ENCODE measurements around the gene CUL4A. TPM values are rescaled to one million over a fixed set of nuclear protein-coding genes. Genes with fewer than 3 reads are reported as not detected.

CUL4A gene
- total RNA-seq, 4 donors from 2014 or later, result 87.6 to 150 (median 110) TPM

DNA sequence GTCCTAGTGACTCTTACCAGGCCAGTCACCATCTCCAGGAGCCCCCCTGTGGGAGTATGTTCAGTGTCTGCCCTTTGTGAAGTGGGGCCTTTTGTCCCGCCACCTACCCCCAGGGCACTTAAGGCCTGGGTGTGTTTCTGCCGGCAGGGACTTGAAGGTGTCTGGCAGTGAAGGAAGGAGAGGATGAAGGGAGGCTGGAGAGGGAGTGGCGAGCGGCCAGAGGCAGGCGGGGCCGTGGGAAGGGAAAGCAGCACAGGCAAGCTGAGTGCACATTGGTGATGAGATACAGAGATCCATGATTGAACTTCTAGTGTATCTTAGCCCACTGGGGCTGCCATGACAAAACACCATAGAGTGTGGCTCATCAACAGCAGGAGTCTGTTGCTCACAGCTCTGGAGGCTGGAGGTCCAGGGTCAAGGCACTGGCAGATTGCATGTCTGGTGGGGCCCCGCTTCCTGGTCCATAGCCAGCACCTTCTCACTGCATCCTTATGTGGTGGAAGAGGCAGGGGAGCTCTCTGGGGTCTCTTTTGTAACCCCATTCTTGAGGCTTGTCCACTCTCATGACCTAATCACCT is 17.5 kb downstream of the CUL4A start:
- peaks cover 0 to 28% (median 14%) of the 10 kb centered on the region in 4 donors for H3K36me3 ChIP-seq
- in situ Hi-C loops (cut with MboI; ENCODE audit: low pct_ligation_motif_present in 1 of 4, low pct_unique_long_range_greater_than_20kb in 1 of 4, low sequenced_read_pairs in 3 of 4) (no loop called here), intact Hi-C loops (cut with DNase I; ENCODE audit: low total_unique reads) (no loop called here)
- H3K27me3 ChIP-seq, result no peaks in the 10 kb centered on the region
- DNase-seq, result no peak
- no peaks in the 10 kb centered on the region for H3K9me3 ChIP-seq
- TF ChIP-seq POLR2AphosphoS5 (IDR thresholded peaks at IDR 0.05) (no peak), POLR2A (IDR thresholded peaks at IDR 0.05) (no peak), EP300 (IDR thresholded peaks at IDR 0.05; ENCODE audit: low read depth) (no peak)
- TF ChIP-seq, protein P1, sequence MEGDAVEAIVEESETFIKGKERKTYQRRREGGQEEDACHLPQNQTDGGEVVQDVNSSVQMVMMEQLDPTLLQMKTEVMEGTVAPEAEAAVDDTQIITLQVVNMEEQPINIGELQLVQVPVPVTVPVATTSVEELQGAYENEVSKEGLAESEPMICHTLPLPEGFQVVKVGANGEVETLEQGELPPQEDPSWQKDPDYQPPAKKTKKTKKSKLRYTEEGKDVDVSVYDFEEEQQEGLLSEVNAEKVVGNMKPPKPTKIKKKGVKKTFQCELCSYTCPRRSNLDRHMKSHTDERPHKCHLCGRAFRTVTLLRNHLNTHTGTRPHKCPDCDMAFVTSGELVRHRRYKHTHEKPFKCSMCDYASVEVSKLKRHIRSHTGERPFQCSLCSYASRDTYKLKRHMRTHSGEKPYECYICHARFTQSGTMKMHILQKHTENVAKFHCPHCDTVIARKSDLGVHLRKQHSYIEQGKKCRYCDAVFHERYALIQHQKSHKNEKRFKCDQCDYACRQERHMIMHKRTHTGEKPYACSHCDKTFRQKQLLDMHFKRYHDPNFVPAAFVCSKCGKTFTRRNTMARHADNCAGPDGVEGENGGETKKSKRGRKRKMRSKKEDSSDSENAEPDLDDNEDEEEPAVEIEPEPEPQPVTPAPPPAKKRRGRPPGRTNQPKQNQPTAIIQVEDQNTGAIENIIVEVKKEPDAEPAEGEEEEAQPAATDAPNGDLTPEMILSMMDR (IDR thresholded peaks at IDR 0.05), result no peak
- WGBS, 2 donors (ENCODE audit: low coverage in 1 of 2), result 91 to 100% methylated on average over 3 to 7 of the region's 7 CpGs
- H3K27ac ChIP-seq, result no peak overlapping the region
- H3K4me1 ChIP-seq, result no peaks in the 10 kb centered on the region
- H3K4me3 ChIP-seq, result no peak overlapping the region

DNA sequence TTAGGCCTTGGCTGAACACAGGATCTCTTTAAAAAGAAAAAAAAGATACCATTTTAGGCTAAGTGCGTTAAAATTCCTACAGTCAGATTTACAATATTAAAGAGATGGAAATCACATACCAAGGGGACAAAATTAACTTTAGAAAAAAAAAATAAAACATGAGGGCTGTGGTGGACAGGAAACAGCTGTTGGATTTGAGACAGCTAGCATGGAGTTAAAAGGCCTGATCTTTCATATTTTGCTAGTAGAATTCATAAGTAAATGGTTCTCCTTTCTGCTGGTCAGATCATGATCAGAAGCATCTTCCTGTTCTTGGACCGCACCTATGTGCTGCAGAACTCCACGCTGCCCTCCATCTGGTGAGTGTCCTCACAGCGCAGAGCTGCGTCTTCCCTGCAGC is 19.7 kb downstream of the CUL4A start:
- WGBS, 2 donors (ENCODE audit: low coverage in 1 of 2), result 90 to 100% methylated on average over 1 to 5 of the region's 5 CpGs
- in situ Hi-C loops (cut with MboI; ENCODE audit: low pct_ligation_motif_present in 1 of 4, low pct_unique_long_range_greater_than_20kb in 1 of 4, low sequenced_read_pairs in 3 of 4) (no loop called here), intact Hi-C loops (cut with DNase I; ENCODE audit: low total_unique reads) (no loop called here)
- Histone ChIP-seq H3K9me3 (no peaks in the 10 kb centered on the region), H3K27me3 (no peaks in the 10 kb centered on the region), H3K27ac (no peak overlapping the region), H3K4me3 (no peak overlapping the region), H3K4me1 (no peaks in the 10 kb centered on the region), H3K36me3 (peaks cover 0 to 39% (median 14%) of the 10 kb centered on the region in 4 donors)
- no peak for TF ChIP-seq POLR2AphosphoS5 (IDR thresholded peaks at IDR 0.05)
- TF ChIP-seq, protein P1 (IDR thresholded peaks at IDR 0.05), result no peak
- TF ChIP-seq EP300 (IDR thresholded peaks at IDR 0.05; ENCODE audit: low read depth), result no peak
- no peak for TF ChIP-seq POLR2A (IDR thresholded peaks at IDR 0.05)
- no peak for DNase-seq

DNA sequence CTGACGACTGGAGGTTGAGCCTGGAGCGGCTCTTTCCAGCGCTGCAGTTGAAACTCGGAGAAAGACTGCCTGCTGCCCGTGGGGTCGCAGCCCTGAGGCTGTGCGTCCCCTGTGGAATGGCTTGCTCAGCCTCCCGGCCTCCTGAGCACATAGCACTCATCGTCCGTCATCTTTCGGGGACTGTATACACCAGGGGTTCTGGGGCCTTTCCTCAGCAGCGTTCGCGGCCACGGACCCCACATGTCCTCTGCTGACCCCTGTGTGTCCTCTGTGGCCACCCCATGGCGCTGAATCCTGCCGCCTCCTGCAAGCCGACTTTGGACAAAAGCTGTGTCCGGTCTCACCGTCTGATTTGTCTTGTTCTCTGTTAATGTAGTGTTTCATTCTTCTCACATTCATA is 20.4 kb downstream of the CUL4A start:
- no peaks in the 10 kb centered on the region for H3K4me1 ChIP-seq
- no peak for DNase-seq
- H3K4me3 ChIP-seq, result no peak overlapping the region
- TF ChIP-seq POLR2AphosphoS5 (IDR thresholded peaks at IDR 0.05) (no peak), POLR2A (IDR thresholded peaks at IDR 0.05) (no peak), EP300 (IDR thresholded peaks at IDR 0.05; ENCODE audit: low read depth) (no peak)
- TF ChIP-seq, protein P1 (IDR thresholded peaks at IDR 0.05), result no peak
- H3K27me3 ChIP-seq, result no peaks in the 10 kb centered on the region
- H3K27ac ChIP-seq, result no peak overlapping the region
- intact Hi-C loops (cut with DNase I; ENCODE audit: low total_unique reads), result no loop called here
- peaks cover 0 to 42% (median 14%) of the 10 kb centered on the region in 4 donors for H3K36me3 ChIP-seq
- in situ Hi-C loops (cut with MboI; ENCODE audit: low pct_ligation_motif_present in 1 of 4, low pct_unique_long_range_greater_than_20kb in 1 of 4, low sequenced_read_pairs in 3 of 4), result no loop called here
- WGBS, 2 donors (ENCODE audit: low coverage in 1 of 2), result 88 to 98% methylated on average over 5 to 17 of the region's 20 CpGs
- no peaks in the 10 kb centered on the region for H3K9me3 ChIP-seq

DNA sequence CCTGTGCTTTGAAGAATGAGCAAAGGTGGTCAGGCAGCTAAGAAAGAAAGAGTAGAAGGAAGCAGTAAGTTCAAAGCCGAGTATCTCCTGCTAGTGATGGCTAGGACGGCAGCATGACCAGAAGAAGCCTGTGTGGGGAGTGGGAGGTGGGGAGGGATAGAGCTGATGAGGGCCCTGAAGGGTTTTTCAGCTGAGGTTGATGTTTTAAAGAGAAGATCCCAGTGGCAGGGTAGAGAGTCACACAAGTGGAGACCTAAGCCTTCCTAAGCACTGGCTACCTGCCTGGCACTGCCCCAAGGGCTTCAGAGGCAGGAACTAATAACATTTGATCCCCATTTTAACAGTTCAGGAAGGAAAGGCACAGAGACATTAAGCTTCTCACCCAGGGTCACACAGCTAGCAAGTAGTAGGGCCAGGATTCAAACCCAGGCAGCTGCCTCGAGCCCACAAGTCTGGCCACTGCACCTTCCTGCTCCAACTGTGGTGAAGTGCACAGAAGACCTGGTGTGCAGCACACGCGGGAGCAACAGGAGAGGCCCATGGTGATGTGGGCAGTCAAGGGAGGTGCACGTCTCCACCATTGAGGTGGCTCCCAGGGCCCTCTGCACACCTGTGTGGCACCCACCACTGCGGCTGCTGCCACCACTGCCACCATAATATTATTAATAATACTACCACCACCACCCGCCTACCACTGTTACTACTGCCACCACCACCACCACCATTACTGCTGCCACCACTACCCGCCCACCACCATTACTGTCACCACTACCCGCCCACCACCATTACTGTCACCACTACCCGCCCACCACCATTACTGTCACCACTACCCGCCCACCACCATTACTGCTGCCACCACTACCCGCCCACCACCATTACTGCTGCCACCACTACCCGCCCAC is 22.1 kb downstream of the CUL4A start:
- H3K9me3 ChIP-seq, result no peaks in the 10 kb centered on the region
- in situ Hi-C loops (cut with MboI; ENCODE audit: low pct_ligation_motif_present in 1 of 4, low pct_unique_long_range_greater_than_20kb in 1 of 4, low sequenced_read_pairs in 3 of 4) (no loop called here), intact Hi-C loops (cut with DNase I; ENCODE audit: low total_unique reads) (no loop called here)
- H3K36me3 ChIP-seq, result peaks cover 0 to 29% (median 8%) of the 10 kb centered on the region in 4 donors
- H3K27ac ChIP-seq, result no peak overlapping the region
- H3K4me3 ChIP-seq, result no peak overlapping the region
- WGBS, 2 donors (ENCODE audit: low coverage in 1 of 2), result 76 to 81% methylated on average over 8 to 14 of the region's 14 CpGs
- no peaks in the 10 kb centered on the region for H3K4me1 ChIP-seq
- no peaks in the 10 kb centered on the region for H3K27me3 ChIP-seq
- no peak for DNase-seq
- TF ChIP-seq, protein P1 (IDR thresholded peaks at IDR 0.05), result no peak

Measured in transverse colon (tissue), 4 donors.